Natural killer cell (primary cell): ENCODE data around the gene UBAC1. TPM values are rescaled to one million over a fixed set of nuclear protein-coding genes. Genes with fewer than 3 reads are reported as not detected.

Experiments used
- ATAC-seq, 3 donors: fragments of 150-1000 bp in 2 of 3; fragments of 200-7000 bp in 1 of 3; cut with Tn5 transposase; 1 replicate in 1 of 3; 2 replicates in 2 of 3; pipeline ENCODE4 v1.10.0; 2021; ENCODE audit warnings: mild to moderate bottlenecking in 2 of 3, moderate library complexity in 2 of 3
- DNase-seq, 2 donors: peaks; one replicate each; pipeline versions ENCODE4 v3.0.0 to v3.0.0-alpha.2; 2013 to 2021; ENCODE audit warnings: mixed read lengths in 1 of 2
- H3K27ac ChIP-seq: one replicate; pipeline ENCODE4 v1.5.1; 2013; ENCODE audit warnings: mild to moderate bottlenecking, low read length
- H3K27me3 ChIP-seq: one replicate; pipeline ENCODE4 v1.6.1; 2013; ENCODE audit warnings: low read length; ENCODE audit not compliant: control insufficient read depth, insufficient read depth
- H3K36me3 ChIP-seq: one replicate; pipeline ENCODE4 v1.6.1; 2013; ENCODE audit warnings: low read length; ENCODE audit not compliant: control insufficient read depth, insufficient read depth
- H3K4me1 ChIP-seq: one replicate; pipeline ENCODE4 v1.6.1; 2013; ENCODE audit warnings: low read length; ENCODE audit not compliant: control insufficient read depth, insufficient read depth
- H3K4me3 ChIP-seq: one replicate; pipeline ENCODE4 v1.5.1; 2013; ENCODE audit warnings: low read length
- H3K9me3 ChIP-seq: one replicate; pipeline ENCODE4 v1.6.1; 2013; ENCODE audit warnings: low read length; ENCODE audit not compliant: control insufficient read depth, insufficient read depth
- H3K27ac Mint-ChIP-seq, 2 donors: one replicate each; pipeline ENCODE4 v1.8.0; 2022; ENCODE audit warnings: mild to moderate bottlenecking in 2 of 2, mixed read lengths in 2 of 2, moderate library complexity in 1 of 2
- H3K27me3 Mint-ChIP-seq, 2 donors: one replicate each; pipeline ENCODE4 v1.8.0; 2022; ENCODE audit warnings: low read depth in 2 of 2, mixed read lengths in 2 of 2
- H3K36me3 Mint-ChIP-seq: one replicate; pipeline ENCODE4 v1.8.0; 2022; ENCODE audit warnings: mixed read lengths
- H3K4me1 Mint-ChIP-seq, 2 donors: one replicate each; pipeline ENCODE4 v1.8.0; 2022; ENCODE audit warnings: mixed read lengths in 2 of 2
- H3K4me3 Mint-ChIP-seq: one replicate; pipeline ENCODE4 v1.8.0; 2022; ENCODE audit warnings: mild to moderate bottlenecking, moderate library complexity, mixed read lengths
- H3K9me3 Mint-ChIP-seq, 2 donors: one replicate each; pipeline ENCODE4 v1.8.0; 2022; ENCODE audit warnings: mixed read lengths in 2 of 2
- WGBS: methylation state at CpG from one replicate; pipeline ENCODE4 v1.1.7; 2013; ENCODE audit warnings: missing lambda C conversion rate; ENCODE audit not compliant: insufficient coverage; 5-methylcytosine and 5-hydroxymethylcytosine counted together
- intact Hi-C: fragments of 100-400 bp; cut with micrococcal nuclease; formaldehyde crosslinking; loops from one replicate; pipeline ENCODE4 v1.14.2; 2022
- total RNA-seq, 4 donors: library from RNA; stranded (reverse); fragments of 120-200 nt in 1 of 4; gene quantifications; one replicate each; pipeline versions ENCODE4 v1.2.3 to v1.2.4, GENCODE V29; 2013 to 2022
- TF ChIP-seq, protein P1 (sequence below): fragments of 200-600 bp; IDR thresholded peaks from one replicate; pipeline ENCODE4 v1.8.0; 2022; ENCODE audit warnings: antibody characterized with exemption

The UBAC1 gene
- total RNA-seq, 3 donors from 2014 or later (not counting 1 experiment from before 2014, with no cell fraction given): 22.7 to 31.8 (median 27.6) TPM

DNA sequence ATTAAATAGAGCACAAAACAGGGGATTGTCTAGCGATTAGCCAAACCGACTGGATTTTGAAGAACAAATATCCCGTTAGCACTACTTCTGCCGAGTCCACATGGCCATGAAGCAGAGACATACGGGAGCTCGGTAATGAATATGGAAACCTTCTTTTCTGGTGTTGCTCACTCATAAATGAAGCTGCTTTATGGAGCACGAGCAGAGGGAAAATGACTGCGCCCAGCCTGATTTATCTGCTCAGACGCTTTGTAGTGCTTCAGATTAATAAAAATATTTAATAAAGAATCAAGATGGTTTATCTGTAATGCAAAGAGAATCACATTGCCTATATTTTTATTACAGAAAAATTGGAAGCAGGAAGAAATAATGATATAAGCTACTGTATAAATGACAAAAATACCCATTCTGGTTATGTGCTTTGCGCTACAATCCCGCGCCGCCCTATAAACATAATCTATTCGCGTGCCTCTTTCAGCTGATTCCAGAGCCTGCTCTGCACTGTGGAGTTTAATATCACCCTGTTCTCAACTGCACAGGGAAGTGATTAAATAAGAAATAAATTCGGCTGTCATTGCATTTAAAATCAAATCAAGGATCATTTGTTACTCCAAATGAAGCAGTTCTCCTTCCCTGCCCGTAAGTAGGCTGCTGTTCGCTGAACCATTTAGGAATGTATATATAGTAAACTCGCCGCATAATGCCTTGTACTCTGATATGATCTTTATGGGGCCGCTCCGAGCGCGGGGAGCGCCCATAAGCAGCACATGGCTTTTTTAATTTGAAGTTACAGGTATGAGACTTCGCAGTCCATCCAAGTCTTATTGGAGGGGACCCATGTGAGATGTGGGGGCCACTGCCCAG is 22.3 kb upstream of the UBAC1 start:
- intact Hi-C loops: no loop called here

DNA sequence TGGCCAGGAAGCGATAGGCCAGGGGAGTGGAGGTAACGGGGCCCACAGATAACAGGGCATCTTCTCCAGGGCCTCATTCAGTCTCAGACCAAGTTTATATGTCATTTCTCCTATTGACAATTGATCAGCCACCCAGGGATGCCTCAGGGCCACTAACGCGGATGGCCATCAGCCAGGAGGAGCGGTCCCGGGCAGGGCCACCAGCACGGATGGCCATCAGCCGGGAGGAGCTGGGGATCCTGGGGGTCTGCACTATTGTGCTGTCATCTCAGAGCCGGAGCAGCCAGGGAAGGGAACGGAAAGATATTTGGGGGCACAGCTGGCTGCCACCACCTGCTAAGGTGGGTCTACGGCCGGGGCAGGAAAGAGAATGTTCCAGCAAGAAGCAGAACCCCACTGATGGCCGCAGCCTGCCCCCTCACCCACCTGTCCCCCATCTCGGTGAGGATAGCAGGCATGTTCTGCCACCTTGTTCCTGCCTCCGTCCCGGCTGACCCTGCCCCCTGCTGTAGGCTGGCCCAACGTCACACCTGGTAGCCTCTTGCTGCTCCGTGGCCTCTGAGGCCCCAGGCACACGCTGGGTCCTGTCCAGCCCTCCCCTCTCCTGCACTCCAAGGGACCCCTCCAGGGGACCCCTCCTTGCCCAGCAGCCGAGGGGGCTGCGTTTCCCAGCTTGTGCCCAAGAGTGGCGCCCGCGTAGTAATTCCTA is 21.5 kb upstream of the UBAC1 start:
- TF ChIP-seq, protein P1, sequence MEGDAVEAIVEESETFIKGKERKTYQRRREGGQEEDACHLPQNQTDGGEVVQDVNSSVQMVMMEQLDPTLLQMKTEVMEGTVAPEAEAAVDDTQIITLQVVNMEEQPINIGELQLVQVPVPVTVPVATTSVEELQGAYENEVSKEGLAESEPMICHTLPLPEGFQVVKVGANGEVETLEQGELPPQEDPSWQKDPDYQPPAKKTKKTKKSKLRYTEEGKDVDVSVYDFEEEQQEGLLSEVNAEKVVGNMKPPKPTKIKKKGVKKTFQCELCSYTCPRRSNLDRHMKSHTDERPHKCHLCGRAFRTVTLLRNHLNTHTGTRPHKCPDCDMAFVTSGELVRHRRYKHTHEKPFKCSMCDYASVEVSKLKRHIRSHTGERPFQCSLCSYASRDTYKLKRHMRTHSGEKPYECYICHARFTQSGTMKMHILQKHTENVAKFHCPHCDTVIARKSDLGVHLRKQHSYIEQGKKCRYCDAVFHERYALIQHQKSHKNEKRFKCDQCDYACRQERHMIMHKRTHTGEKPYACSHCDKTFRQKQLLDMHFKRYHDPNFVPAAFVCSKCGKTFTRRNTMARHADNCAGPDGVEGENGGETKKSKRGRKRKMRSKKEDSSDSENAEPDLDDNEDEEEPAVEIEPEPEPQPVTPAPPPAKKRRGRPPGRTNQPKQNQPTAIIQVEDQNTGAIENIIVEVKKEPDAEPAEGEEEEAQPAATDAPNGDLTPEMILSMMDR: no peak
- H3K27me3 ChIP-seq: no peaks in the 10 kb centered on the region
- H3K4me3 ChIP-seq: no peak overlapping the region
- DNase-seq (no peak), ATAC-seq (no peak)
- Mint-ChIP-seq H3K27ac (no peak overlapping the region), H3K9me3 (no peaks in the 10 kb centered on the region), H3K4me3 (no peak overlapping the region), H3K27me3 (no peaks in the 10 kb centered on the region), H3K4me1 (peaks cover 0 to 7% of the 10 kb centered on the region in 2 donors), H3K36me3 (no peaks in the 10 kb centered on the region)
- no peaks in the 10 kb centered on the region for H3K36me3 ChIP-seq
- no peak overlapping the region for H3K27ac ChIP-seq
- peaks cover 18% of the 10 kb centered on the region for H3K4me1 ChIP-seq
- intact Hi-C loops: no loop called here
- WGBS: 90% methylated on average over 24 of the region's 24 CpGs
- no peaks in the 10 kb centered on the region for H3K9me3 ChIP-seq

More for the DNA sequence above, 22.3 kb upstream of the UBAC1 start:
- no peak for ATAC-seq
- H3K9me3 ChIP-seq: no peaks in the 10 kb centered on the region
- no peaks in the 10 kb centered on the region for H3K27me3 ChIP-seq
- peaks cover 0 to 7% of the 10 kb centered on the region in 2 donors for H3K4me1 Mint-ChIP-seq
- H3K9me3 Mint-ChIP-seq: no peaks in the 10 kb centered on the region
- DNase-seq: no peak
- H3K4me1 ChIP-seq: peaks cover 17% of the 10 kb centered on the region
- no peaks in the 10 kb centered on the region for H3K36me3 Mint-ChIP-seq
- no peak overlapping the region for H3K27ac ChIP-seq
- H3K4me3 ChIP-seq: no peak overlapping the region
- no peak overlapping the region for H3K27ac Mint-ChIP-seq
- no peak overlapping the region for H3K4me3 Mint-ChIP-seq
- H3K27me3 Mint-ChIP-seq: no peaks in the 10 kb centered on the region
- WGBS: 93% methylated on average over 26 of the region's 26 CpGs
- TF ChIP-seq, protein P1: no peak
- H3K36me3 ChIP-seq: no peaks in the 10 kb centered on the region

DNA sequence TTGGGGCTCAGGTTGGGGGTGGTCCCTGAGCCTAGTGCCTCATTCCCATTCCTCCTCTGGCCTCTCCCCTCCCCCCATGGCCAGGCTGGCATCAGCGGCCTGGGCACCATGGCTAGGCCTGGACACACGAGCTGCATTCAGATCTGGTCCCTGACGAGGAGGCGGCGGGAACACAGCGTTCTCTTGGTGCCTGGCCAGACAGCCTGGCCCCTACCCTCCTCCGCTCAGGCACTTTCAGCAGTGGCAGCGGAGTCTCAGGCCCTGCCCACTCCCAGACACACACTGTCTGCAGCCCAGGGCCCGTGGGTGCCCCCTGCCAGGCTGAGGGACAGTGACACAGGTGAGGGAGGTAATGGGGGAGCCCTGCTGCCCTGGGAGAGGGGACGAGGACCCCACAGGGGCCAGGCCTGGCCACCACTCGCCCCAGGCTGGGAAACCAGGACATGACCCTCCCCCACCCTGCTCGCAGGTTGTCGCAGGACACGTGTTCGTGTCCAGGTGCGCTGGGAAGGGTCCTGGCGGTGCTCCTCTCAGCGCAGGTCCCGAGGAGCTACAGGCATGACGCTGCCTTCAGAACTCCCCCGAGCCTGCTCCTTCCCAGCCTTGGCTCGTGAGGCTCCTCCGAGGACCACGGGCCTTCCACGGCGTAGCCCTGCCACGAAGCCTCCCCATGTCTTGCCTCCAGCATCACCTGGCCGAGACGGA is 19.9 kb upstream of the UBAC1 start:
- H3K9me3 ChIP-seq: no peaks in the 10 kb centered on the region
- intact Hi-C loops: no loop called here
- TF ChIP-seq, protein P1: no peak
- no peaks in the 10 kb centered on the region for H3K36me3 ChIP-seq
- H3K27me3 ChIP-seq: no peaks in the 10 kb centered on the region
- Mint-ChIP-seq H3K36me3 (no peaks in the 10 kb centered on the region), H3K9me3 (no peaks in the 10 kb centered on the region), H3K4me1 (peaks cover 0 to 7% of the 10 kb centered on the region in 2 donors), H3K27me3 (no peaks in the 10 kb centered on the region), H3K27ac (no peak overlapping the region), H3K4me3 (no peak overlapping the region)
- WGBS: 94% methylated on average over 26 of the region's 29 CpGs
- no peak overlapping the region for H3K27ac ChIP-seq
- ATAC-seq: no peak
- no peak overlapping the region for H3K4me3 ChIP-seq
- peaks cover 18% of the 10 kb centered on the region for H3K4me1 ChIP-seq
- no peak for DNase-seq
